HG03457 (cell line): Measurements from ENCODE around the gene ABHD17B.

ENCODE experiments used
- ATAC-seq: cut with Tn5 transposase; IDR thresholded peaks from one replicate; pipeline ENCODE4 v1.9.1; 2021; ENCODE audit warnings: moderate number of reproducible peaks; ENCODE audit not compliant: unreplicated experiment

ABHD17B gene

DNA sequence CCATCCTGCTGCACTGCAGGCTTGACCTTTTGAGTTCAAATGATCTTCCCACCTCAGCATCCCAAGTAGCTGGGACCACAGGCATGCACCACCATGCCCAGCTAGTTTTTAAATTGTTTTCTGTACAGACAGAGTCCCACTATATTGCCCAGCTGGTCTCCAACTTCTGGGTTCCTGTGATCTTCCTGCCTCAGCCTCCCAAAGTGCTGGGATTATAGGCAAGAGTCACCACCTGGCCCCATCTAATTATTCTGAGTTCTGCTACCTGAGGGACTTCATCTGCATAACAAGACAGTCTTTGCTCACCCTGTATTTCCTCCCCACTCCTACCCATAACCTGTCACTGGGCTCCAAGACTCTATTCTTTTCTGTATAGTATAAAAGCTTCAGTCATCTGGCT lies 88.1 kb downstream of the ABHD17B start:
- no peak for ATAC-seq

DNA sequence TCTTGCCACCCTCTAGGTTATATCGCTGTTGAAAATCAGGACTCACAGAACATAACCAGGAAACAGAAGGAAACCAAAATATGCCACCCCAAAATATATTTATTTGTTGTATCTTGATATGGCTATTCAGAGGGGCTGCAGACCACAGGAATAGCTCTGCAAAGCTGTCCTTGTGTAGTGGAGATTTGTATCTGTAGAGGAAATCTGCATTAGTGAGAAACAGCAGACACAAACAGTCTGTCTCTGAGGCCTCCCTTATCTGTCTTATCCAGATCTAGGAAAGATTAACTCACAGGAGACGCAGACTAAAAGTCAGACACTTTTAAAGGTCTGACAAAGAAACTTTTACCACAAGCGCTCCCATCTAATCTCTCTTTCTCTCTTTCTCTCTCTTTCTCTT lies 88.5 kb downstream of the ABHD17B start:
- no peak for ATAC-seq

DNA sequence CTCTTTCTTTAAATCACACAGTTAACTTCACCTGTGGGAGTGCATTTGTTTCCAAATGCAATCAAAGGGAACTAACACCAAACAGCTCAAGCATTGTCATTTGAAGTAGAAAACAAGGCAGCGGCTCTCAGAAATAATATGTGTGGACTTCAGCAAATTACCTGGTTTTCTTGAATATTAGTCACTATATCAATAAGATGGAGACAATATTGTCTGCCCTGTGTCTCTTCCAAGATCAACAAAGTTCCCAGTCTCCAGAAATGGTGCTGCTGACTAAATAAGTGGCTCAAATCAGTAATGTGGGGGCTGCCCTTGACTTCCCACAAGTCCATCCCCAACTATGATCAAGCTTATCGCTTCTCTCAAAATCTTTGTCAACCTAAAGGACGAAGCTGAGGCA lies 89.6 kb downstream of the ABHD17B start:
- no peak for ATAC-seq

DNA sequence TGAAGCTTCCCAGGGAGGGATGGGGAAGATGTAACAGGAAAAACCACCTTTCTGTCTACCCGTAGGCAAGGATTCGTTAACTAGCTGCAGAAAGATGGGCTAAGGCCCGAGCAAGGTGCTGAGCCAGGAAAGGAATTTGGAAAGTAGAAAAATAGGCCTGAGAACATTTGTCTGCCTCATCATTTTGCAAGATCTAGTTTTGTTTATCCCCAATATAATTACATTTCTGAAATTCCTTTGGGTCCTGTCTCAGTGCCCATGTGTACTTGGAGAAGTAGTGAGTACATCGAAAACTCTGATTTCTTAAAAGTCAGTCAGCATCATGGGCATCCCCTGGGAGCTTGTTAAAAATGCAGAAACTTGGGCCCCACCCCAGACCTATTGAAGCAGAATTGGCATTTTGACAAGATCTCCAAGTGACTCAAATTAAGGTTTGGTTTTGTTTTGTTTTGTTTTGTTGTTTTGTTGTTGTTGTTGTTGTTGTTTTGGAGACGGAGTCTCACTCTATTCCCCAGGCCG lies 90.5 kb downstream of the ABHD17B start:
- ATAC-seq, result no peak

DNA sequence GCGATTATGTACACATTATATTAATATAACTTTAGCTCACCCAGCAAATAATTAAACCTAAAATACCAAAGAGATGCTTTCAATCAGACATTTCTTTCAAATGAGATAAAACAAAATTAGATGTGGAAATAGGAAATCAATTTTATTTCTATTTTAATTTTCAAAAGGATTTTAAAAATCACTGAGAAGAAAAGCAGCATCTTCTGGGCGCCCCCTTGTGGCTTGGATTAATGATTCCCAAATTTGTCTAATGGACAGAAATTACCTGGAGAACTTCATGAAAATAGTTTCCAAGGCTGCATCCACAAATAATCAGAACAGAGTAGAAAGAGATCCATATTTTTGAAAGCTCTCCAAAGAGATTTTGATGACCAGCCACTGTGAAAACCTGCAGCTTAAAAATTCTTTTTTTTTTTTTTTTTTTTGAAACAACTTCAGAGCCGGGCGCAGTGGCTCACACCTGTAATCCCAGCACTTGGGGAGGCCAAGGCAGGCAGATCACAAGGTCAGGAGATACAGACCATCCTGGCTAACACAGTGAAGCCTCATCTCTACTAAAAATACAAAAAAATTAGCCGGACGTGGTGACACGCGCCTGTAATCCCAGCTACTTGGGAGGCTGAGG lies 91.8 kb downstream of the ABHD17B start:
- ATAC-seq, result no peak

DNA sequence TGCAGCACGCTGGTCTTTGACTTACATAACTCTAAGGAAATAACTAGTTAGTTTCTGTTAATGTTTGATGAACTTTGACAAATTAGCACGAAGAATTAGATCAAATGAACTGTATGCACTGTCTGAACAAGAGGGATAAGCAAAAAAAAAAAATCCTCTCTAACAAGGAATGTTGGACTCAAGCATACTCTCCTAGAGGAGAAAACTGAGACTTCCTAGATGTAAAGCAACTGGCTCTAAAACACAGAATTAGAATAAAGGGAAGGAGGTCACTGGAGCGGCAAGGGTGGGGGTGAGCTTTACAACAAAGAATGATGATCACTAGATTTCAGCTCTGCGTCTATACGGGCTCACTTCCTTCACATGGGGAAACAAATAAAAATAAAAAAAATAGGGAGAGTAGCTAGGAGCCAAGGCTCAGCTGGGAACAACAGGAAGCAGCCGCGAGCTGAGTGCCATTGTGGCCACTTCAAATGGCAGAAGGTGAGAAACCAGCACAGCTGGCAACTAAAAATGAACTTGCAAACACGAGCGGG lies 94.0 kb downstream of the ABHD17B start:
- no peak for ATAC-seq
